Right atrium auricular region (tissue), 2 donors: Measurements from ENCODE around the gene PLCB4. TPM values are rescaled to one million over a fixed set of nuclear protein-coding genes. Genes with fewer than 3 reads are reported as not detected.
A peak's percentile ranks its signal among the peaks of the same experiment; 100 is the strongest.

Source experiments
- DNase-seq: peaks from one replicate; pipeline ENCODE4 v3.0.0-alpha.2; 2019; ENCODE audit warnings: low spot score
- H3K27ac ChIP-seq, 2 donors: fragments of 200-600 bp; sonication (generic); 1 replicate in 1 of 2; 2 replicates in 1 of 2; pipeline ENCODE4 v1.5.1; 2016 to 2019
- H3K27me3 ChIP-seq, 2 donors: fragments of 200-600 bp; sonication (generic); one replicate each; pipeline versions ENCODE4 v1.5.1 to v1.6.0; 2017 to 2019
- H3K36me3 ChIP-seq: fragments of 200-600 bp; sonication (generic); one replicate; pipeline ENCODE4 v1.5.1; 2016
- H3K4me1 ChIP-seq, 2 donors: fragments of 200-600 bp; sonication (generic); one replicate each; pipeline versions ENCODE4 v1.5.1 to v1.6.0; 2017 to 2019
- H3K4me3 ChIP-seq, 2 donors: fragments of 200-600 bp; sonication (generic); 1 replicate in 1 of 2; 2 replicates in 1 of 2; pipeline ENCODE4 v1.5.1; 2017 to 2019; ENCODE audit warnings: mild to moderate bottlenecking in 1 of 2, moderate library complexity in 1 of 2
- H3K9me3 ChIP-seq, 2 donors: fragments of 200-600 bp; sonication (generic); one replicate each; pipeline ENCODE4 v1.5.1; 2019
- CTCF ChIP-seq, 2 donors: fragments of 200-600 bp; sonication (generic); IDR thresholded peaks; one replicate each; pipeline ENCODE4 v1.5.1; 2019; ENCODE audit warnings: antibody characterized with exemption in 2 of 2
- total RNA-seq, 2 donors: library from RNA; depleted of rRNA; stranded (reverse); fragments of >200 nt; gene quantifications; one replicate each; pipeline ENCODE4 v1.1.0, GENCODE V29; 2016

The PLCB4 gene
- total RNA-seq, 2 donors from 2014 or later, result 14.3 to 32.4 TPM

DNA sequence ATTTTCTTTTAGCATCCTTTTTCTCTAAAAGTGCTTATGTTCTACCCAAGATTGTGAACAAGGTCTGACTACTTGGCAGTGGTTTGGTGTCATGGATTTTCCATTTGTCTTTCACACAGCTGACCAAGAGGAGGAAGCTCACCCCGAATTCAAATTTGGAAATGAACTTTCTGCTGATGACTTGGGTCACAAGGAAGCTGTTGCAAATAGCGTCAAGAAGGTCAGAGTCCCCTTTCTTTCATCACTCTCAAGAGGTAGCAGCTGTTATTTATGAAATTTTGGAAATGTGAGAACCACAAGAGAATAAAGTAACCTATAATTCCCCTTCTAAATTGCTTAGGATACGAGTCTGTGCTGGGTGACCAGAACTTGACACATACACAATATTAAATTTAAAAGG, 332.5 kb downstream of the PLCB4 start:
- no peaks in the 10 kb centered on the region for H3K9me3 ChIP-seq
- H3K4me3 ChIP-seq, result no peak overlapping the region
- H3K36me3 ChIP-seq, result peaks cover 22% of the 10 kb centered on the region
- peaks cover 0 to 7% of the 10 kb centered on the region in 2 donors for H3K4me1 ChIP-seq
- DNase-seq, result no peak
- no peak overlapping the region for H3K27ac ChIP-seq
- no peaks in the 10 kb centered on the region for H3K27me3 ChIP-seq
- no peak for TF ChIP-seq CTCF (IDR thresholded peaks at IDR 0.05)

DNA sequence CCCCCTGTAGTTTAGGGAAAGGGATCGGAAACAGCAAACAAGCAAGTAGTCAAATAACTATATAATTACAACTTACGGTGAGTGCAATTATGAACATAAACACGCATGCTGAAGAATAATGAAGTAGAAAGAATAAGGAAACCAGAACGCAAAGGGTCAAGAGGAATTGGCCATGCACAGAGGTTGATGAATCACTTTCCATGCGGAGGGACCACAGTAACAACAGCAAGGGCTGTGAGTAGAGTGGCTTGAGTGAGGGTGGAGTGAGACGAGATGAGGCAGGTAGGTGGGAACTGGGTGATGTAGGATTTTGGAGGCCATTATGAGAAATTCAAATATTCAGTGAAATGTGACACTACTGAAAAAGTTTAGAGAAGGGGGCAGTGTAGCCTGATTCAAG, 333.3 kb downstream of the PLCB4 start:
- H3K27ac ChIP-seq, result no peak overlapping the region
- no peak for TF ChIP-seq CTCF (IDR thresholded peaks at IDR 0.05)
- H3K4me1 ChIP-seq, result peaks cover 0 to 7% of the 10 kb centered on the region in 2 donors

GRCh38 chr20:9402546-9402945, 333.7 kb downstream of the PLCB4 start:
- H3K9me3 ChIP-seq, result no peaks in the 10 kb centered on the region
- H3K27ac ChIP-seq, result no peak overlapping the region
- H3K4me1 ChIP-seq, result peaks cover 0 to 5% of the 10 kb centered on the region in 2 donors
- no peak for TF ChIP-seq CTCF (IDR thresholded peaks at IDR 0.05)
- DNase-seq, result no peak
- no peaks in the 10 kb centered on the region for H3K27me3 ChIP-seq
- no peak overlapping the region for H3K4me3 ChIP-seq
- H3K36me3 ChIP-seq, result peaks cover 28% of the 10 kb centered on the region

More for the DNA sequence above, 333.3 kb downstream of the PLCB4 start:
- no peak for DNase-seq
- no peaks in the 10 kb centered on the region for H3K27me3 ChIP-seq
- H3K36me3 ChIP-seq, result peaks cover 24% of the 10 kb centered on the region
- H3K9me3 ChIP-seq, result no peaks in the 10 kb centered on the region
- no peak overlapping the region for H3K4me3 ChIP-seq

DNA sequence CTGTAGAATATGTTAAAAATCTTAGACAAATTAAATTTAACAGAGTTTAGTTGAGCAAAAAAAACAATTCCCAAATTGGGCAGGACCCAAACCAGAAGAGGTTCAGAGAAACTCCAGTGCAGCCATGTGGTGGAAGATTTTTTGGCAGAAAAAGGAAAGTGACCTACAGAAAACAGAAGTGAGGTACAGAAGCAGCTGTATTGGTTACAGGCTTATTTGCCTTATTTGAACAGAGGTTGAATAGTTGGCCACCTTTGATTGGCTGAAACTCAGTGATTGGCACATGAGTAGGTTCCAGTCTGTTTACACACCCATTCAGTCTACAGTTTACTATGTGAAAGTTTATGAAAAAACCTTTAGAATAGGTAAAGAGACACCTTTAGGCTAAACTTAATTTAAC, 334.6 kb downstream of the PLCB4 start:
- DNase-seq, result no peak
- no peaks in the 10 kb centered on the region for H3K4me1 ChIP-seq
- no peak overlapping the region for H3K4me3 ChIP-seq
- no peak overlapping the region for H3K27ac ChIP-seq
- H3K9me3 ChIP-seq, result no peaks in the 10 kb centered on the region
- no peaks in the 10 kb centered on the region for H3K27me3 ChIP-seq
- no peak for TF ChIP-seq CTCF (IDR thresholded peaks at IDR 0.05)
- H3K36me3 ChIP-seq, result peaks cover 30% of the 10 kb centered on the region

- H3K27ac ChIP-seq, result no peak overlapping the region
- DNase-seq, result peak; percentile 78
- H3K36me3 ChIP-seq, result peaks cover 24% of the 10 kb centered on the region
- no peak overlapping the region for H3K4me3 ChIP-seq
- peak; percentile 87 for TF ChIP-seq CTCF (IDR thresholded peaks at IDR 0.05)
- H3K4me1 ChIP-seq, result no peaks in the 10 kb centered on the region
- no peaks in the 10 kb centered on the region for H3K27me3 ChIP-seq
- no peaks in the 10 kb centered on the region for H3K9me3 ChIP-seq
These were observed 339.0 kb downstream of the PLCB4 start for GRCh38 chr20:9407805-9408421.
